ENCODE measurements around the gene RBM3. TPM values are rescaled to one million over a fixed set of nuclear protein-coding genes. Genes with fewer than 3 reads are reported as not detected.

The RBM3 gene
- total RNA-seq, 1 donor from 2014 or later, result 264 TPM

DNA sequence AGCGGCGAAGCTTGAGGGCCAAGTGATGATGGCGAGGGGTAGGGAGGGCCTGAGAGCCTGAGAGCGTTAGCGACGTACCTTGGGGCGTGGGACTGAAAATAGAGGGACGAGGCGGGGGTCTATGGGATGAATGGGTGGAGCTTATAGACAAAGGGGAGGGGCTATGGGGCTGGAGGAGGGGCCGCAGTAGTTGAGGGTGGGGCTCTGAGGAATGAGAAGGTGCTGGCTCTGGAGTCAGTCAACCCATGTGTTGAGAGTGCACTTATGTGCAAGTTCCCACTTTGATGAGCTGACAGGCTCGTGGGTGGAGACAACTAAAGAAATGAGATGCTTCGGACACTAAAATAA, 34.3 kb upstream of the RBM3 start:
- H3K4me1 Mint-ChIP-seq (ENCODE audit: low read depth, unreplicated experiment), result peaks cover 8% of the 10 kb centered on the region
- TF ChIP-seq, protein P1, sequence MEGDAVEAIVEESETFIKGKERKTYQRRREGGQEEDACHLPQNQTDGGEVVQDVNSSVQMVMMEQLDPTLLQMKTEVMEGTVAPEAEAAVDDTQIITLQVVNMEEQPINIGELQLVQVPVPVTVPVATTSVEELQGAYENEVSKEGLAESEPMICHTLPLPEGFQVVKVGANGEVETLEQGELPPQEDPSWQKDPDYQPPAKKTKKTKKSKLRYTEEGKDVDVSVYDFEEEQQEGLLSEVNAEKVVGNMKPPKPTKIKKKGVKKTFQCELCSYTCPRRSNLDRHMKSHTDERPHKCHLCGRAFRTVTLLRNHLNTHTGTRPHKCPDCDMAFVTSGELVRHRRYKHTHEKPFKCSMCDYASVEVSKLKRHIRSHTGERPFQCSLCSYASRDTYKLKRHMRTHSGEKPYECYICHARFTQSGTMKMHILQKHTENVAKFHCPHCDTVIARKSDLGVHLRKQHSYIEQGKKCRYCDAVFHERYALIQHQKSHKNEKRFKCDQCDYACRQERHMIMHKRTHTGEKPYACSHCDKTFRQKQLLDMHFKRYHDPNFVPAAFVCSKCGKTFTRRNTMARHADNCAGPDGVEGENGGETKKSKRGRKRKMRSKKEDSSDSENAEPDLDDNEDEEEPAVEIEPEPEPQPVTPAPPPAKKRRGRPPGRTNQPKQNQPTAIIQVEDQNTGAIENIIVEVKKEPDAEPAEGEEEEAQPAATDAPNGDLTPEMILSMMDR (IDR thresholded peaks at IDR 0.05; ENCODE audit: insufficient read depth, low read depth, low read length), result no peak
- TF ChIP-seq EZH2 (IDR thresholded peaks at IDR 0.05; ENCODE audit: insufficient read depth, low read length), result no peak
- FAIRE-seq, result no peak
- Histone ChIP-seq H3K36me3 (ENCODE audit: insufficient read depth, low read length) (no peaks in the 10 kb centered on the region), H3K79me2 (ENCODE audit: insufficient read depth, low read length) (peaks cover 22% of the 10 kb centered on the region), H3K9me3 (ENCODE audit: insufficient read depth, low read depth, low read length) (no peaks in the 10 kb centered on the region), H3K4me1 (ENCODE audit: insufficient read depth, low read length) (peaks cover 6% of the 10 kb centered on the region), H3K4me3 (ENCODE audit: insufficient read depth, low read depth, low read length) (peak overlapping the region; percentile 71), H2AFZ (ENCODE audit: low read depth, low read length) (peak overlapping the region; percentile 60), H3K27me3 (ENCODE audit: insufficient read depth, low read length) (no peaks in the 10 kb centered on the region), H3K4me2 (ENCODE audit: low read length) (peak overlapping the region; percentile 86), H3K9ac (ENCODE audit: low read length) (peak overlapping the region; percentile 90), H3K27ac (ENCODE audit: low read depth, low read length) (peak overlapping the region; percentile 73), H4K20me1 (ENCODE audit: insufficient read depth, low read length) (peaks cover 6% of the 10 kb centered on the region)
- no peak for DNase-seq (ENCODE audit: low read depth)
- no peaks in the 10 kb centered on the region for H3K27me3 Mint-ChIP-seq (ENCODE audit: low read depth, unreplicated experiment)
- peak overlapping the region; percentile 93 for H3K4me3 Mint-ChIP-seq (ENCODE audit: unreplicated experiment)
- no peaks in the 10 kb centered on the region for H3K9me3 Mint-ChIP-seq (ENCODE audit: unreplicated experiment)
- peak overlapping the region; percentile 6 for H3K27ac Mint-ChIP-seq (ENCODE audit: unreplicated experiment)
- H3K36me3 Mint-ChIP-seq (ENCODE audit: low read depth, unreplicated experiment), result no peaks in the 10 kb centered on the region

DNA sequence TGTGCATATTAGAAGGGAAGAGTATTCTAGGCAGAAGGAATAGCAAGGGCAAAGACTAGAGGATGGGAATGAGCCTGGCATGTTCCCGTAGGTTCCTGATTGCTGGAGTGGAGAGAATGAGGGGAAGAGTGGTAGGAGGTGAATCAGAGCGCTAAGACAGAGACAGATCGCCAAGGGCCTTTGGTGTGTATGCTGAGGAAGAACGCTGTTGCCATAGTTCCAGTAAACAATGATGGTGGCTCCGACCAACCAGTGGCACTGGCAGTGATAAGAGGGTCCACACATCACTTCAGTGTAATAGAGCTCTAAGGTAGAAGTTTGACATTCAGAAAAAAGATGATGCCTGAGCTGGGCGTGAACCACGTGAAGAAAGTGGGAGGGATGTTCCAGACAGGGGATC, 33.8 kb upstream of the RBM3 start:
- Histone ChIP-seq H3K27ac (ENCODE audit: low read depth, low read length) (no peak overlapping the region), H4K20me1 (ENCODE audit: insufficient read depth, low read length) (peaks cover 6% of the 10 kb centered on the region), H3K36me3 (ENCODE audit: insufficient read depth, low read length) (no peaks in the 10 kb centered on the region), H3K4me2 (ENCODE audit: low read length) (peak overlapping the region; percentile 86), H3K4me3 (ENCODE audit: insufficient read depth, low read depth, low read length) (peak overlapping the region; percentile 71), H2AFZ (ENCODE audit: low read depth, low read length) (no peak overlapping the region), H3K9me3 (ENCODE audit: insufficient read depth, low read depth, low read length) (no peaks in the 10 kb centered on the region), H3K79me2 (ENCODE audit: insufficient read depth, low read length) (peaks cover 22% of the 10 kb centered on the region), H3K27me3 (ENCODE audit: insufficient read depth, low read length) (no peaks in the 10 kb centered on the region), H3K4me1 (ENCODE audit: insufficient read depth, low read length) (peaks cover 6% of the 10 kb centered on the region), H3K9ac (ENCODE audit: low read length) (peak overlapping the region; percentile 90)
- no peak for FAIRE-seq
- Mint-ChIP-seq H3K4me1 (ENCODE audit: low read depth, unreplicated experiment) (peaks cover 8% of the 10 kb centered on the region), H3K4me3 (ENCODE audit: unreplicated experiment) (peak overlapping the region; percentile 93), H3K27ac (ENCODE audit: unreplicated experiment) (peak overlapping the region; percentile 87), H3K9me3 (ENCODE audit: unreplicated experiment) (no peaks in the 10 kb centered on the region), H3K36me3 (ENCODE audit: low read depth, unreplicated experiment) (no peaks in the 10 kb centered on the region), H3K27me3 (ENCODE audit: low read depth, unreplicated experiment) (no peaks in the 10 kb centered on the region)
- DNase-seq (ENCODE audit: low read depth), result no peak
- TF ChIP-seq EZH2 (IDR thresholded peaks at IDR 0.05; ENCODE audit: insufficient read depth, low read length), result no peak
- TF ChIP-seq, protein P1 (IDR thresholded peaks at IDR 0.05; ENCODE audit: insufficient read depth, low read depth, low read length), result no peak

DNA sequence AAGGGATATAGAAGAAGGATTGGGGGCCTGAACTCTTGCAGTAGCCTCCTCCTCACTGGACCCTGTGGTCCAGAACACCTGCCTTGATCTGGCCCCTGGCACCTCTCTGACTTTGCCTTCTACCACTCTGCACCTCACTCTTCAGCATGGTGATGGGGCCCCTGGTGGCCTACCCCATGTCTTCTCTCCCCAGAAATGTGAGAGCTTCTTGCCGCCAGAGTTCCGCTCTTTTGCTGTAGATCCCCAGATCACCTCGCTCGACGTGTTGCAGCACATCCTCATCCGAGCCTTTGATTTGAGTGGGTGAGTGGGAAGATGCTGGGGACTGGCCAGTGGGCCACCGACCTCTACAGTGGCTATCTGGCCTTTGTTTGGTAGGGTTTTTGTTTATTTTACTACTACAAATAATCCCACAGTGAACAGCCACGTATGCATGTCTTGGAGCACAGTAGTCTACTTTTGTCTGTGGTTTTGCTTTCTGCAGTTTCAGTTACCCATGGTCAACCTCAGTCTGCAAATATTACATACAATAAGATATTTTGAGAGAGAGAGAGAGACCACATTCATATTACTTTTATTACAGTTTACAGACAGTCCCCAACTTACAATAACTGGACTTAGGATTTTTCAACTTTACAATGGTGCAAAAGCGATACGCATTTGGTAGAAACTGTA, 33.0 kb upstream of the RBM3 start:
- FAIRE-seq (no peak), DNase-seq (ENCODE audit: low read depth) (no peak)
- peaks cover 6% of the 10 kb centered on the region for H3K4me1 ChIP-seq (ENCODE audit: insufficient read depth, low read length)
- H2AFZ ChIP-seq (ENCODE audit: low read depth, low read length), result no peak overlapping the region
- peaks cover 6% of the 10 kb centered on the region for H4K20me1 ChIP-seq (ENCODE audit: insufficient read depth, low read length)
- H3K4me3 ChIP-seq (ENCODE audit: insufficient read depth, low read depth, low read length), result no peak overlapping the region
- no peak overlapping the region for H3K27ac ChIP-seq (ENCODE audit: low read depth, low read length)
- no peaks in the 10 kb centered on the region for H3K27me3 ChIP-seq (ENCODE audit: insufficient read depth, low read length)
- Mint-ChIP-seq H3K9me3 (ENCODE audit: unreplicated experiment) (no peaks in the 10 kb centered on the region), H3K27me3 (ENCODE audit: low read depth, unreplicated experiment) (no peaks in the 10 kb centered on the region), H3K27ac (ENCODE audit: unreplicated experiment) (no peak overlapping the region), H3K36me3 (ENCODE audit: low read depth, unreplicated experiment) (no peaks in the 10 kb centered on the region), H3K4me3 (ENCODE audit: unreplicated experiment) (no peak overlapping the region), H3K4me1 (ENCODE audit: low read depth, unreplicated experiment) (peaks cover 8% of the 10 kb centered on the region)
- H3K9me3 ChIP-seq (ENCODE audit: insufficient read depth, low read depth, low read length), result no peaks in the 10 kb centered on the region
- H3K36me3 ChIP-seq (ENCODE audit: insufficient read depth, low read length), result no peaks in the 10 kb centered on the region
- TF ChIP-seq, protein P1 (IDR thresholded peaks at IDR 0.05; ENCODE audit: insufficient read depth, low read depth, low read length), result no peak
- TF ChIP-seq EZH2 (IDR thresholded peaks at IDR 0.05; ENCODE audit: insufficient read depth, low read length), result no peak
- no peak overlapping the region for H3K9ac ChIP-seq (ENCODE audit: low read length)
- H3K79me2 ChIP-seq (ENCODE audit: insufficient read depth, low read length), result peaks cover 22% of the 10 kb centered on the region
- peak overlapping the region; percentile 86 for H3K4me2 ChIP-seq (ENCODE audit: low read length)
